ENCODE results near the gene CNDP2.

CNDP2 gene

GRCh38 chr18:74534981-74535649 lies 39.0 kb downstream of the CNDP2 start:
- no peaks in the 10 kb centered on the region for H3F3A ChIP-seq (ENCODE audit: control insufficient read depth, insufficient read depth)
- no peak overlapping the region for H3K4me3 ChIP-seq (ENCODE audit: low read length)
- no peaks in the 10 kb centered on the region for H3K79me2 ChIP-seq (ENCODE audit: control insufficient read depth, low read length)
- no peaks in the 10 kb centered on the region for H3K9me3 ChIP-seq (ENCODE audit: control insufficient read depth, insufficient read depth, low read length)
- H3K4me2 ChIP-seq (ENCODE audit: low read length): no peak overlapping the region
- TF ChIP-seq EZH2phosphoT487 (IDR thresholded peaks at IDR 0.05; ENCODE audit: borderline replicate concordance, low read length): no peak
- TF ChIP-seq CTCF (IDR thresholded peaks at IDR 0.05; ENCODE audit: low read depth, low read length, poor library complexity, severe bottlenecking): no peak
- no peaks in the 10 kb centered on the region for H4K20me1 ChIP-seq (ENCODE audit: control insufficient read depth, insufficient read depth, low read depth, low read length)
- H3K9me2 ChIP-seq (replicated peaks; ENCODE audit: control insufficient read depth, low read length): no peaks in the 10 kb centered on the region
- H3K27ac ChIP-seq (ENCODE audit: low read depth, low read length): no peak overlapping the region
- H3K36me3 ChIP-seq (ENCODE audit: control insufficient read depth, low read length): no peaks in the 10 kb centered on the region
- no peaks in the 10 kb centered on the region for H3K4me1 ChIP-seq (ENCODE audit: control insufficient read depth, low read length)
- H3K27me3 ChIP-seq (ENCODE audit: control insufficient read depth, low read length): no peaks in the 10 kb centered on the region

- TF ChIP-seq CTCF (IDR thresholded peaks at IDR 0.05; ENCODE audit: low read depth, low read length, poor library complexity, severe bottlenecking) (no peak), EZH2phosphoT487 (IDR thresholded peaks at IDR 0.05; ENCODE audit: borderline replicate concordance, low read length) (no peak)
- Histone ChIP-seq H3K36me3 (ENCODE audit: control insufficient read depth, low read length) (no peaks in the 10 kb centered on the region), H4K20me1 (ENCODE audit: control insufficient read depth, insufficient read depth, low read depth, low read length) (no peaks in the 10 kb centered on the region), H3F3A (ENCODE audit: control insufficient read depth, insufficient read depth) (no peaks in the 10 kb centered on the region), H3K9me3 (ENCODE audit: control insufficient read depth, insufficient read depth, low read length) (no peaks in the 10 kb centered on the region), H3K27ac (ENCODE audit: low read depth, low read length) (no peak overlapping the region), H3K79me2 (ENCODE audit: control insufficient read depth, low read length) (no peaks in the 10 kb centered on the region), H3K4me2 (ENCODE audit: low read length) (no peak overlapping the region), H3K4me3 (ENCODE audit: low read length) (no peak overlapping the region), H3K4me1 (ENCODE audit: control insufficient read depth, low read length) (no peaks in the 10 kb centered on the region), H3K9me2 (replicated peaks; ENCODE audit: control insufficient read depth, low read length) (no peaks in the 10 kb centered on the region), H3K27me3 (ENCODE audit: control insufficient read depth, low read length) (no peaks in the 10 kb centered on the region)
Measured at GRCh38 chr18:74539289-74539688, 43.1 kb downstream of the CNDP2 start.

GRCh38 chr18:74540652-74541421 lies 44.7 kb downstream of the CNDP2 start:
- H3K4me2 ChIP-seq (ENCODE audit: low read length): no peak overlapping the region
- no peaks in the 10 kb centered on the region for H3K4me1 ChIP-seq (ENCODE audit: control insufficient read depth, low read length)
- no peaks in the 10 kb centered on the region for H4K20me1 ChIP-seq (ENCODE audit: control insufficient read depth, insufficient read depth, low read depth, low read length)
- H3F3A ChIP-seq (ENCODE audit: control insufficient read depth, insufficient read depth): no peaks in the 10 kb centered on the region
- no peak overlapping the region for H3K27ac ChIP-seq (ENCODE audit: low read depth, low read length)
- H3K79me2 ChIP-seq (ENCODE audit: control insufficient read depth, low read length): no peaks in the 10 kb centered on the region
- no peaks in the 10 kb centered on the region for H3K9me2 ChIP-seq (replicated peaks; ENCODE audit: control insufficient read depth, low read length)
- TF ChIP-seq CTCF (IDR thresholded peaks at IDR 0.05; ENCODE audit: low read depth, low read length, poor library complexity, severe bottlenecking) (no peak), EZH2phosphoT487 (IDR thresholded peaks at IDR 0.05; ENCODE audit: borderline replicate concordance, low read length) (no peak)
- no peaks in the 10 kb centered on the region for H3K27me3 ChIP-seq (ENCODE audit: control insufficient read depth, low read length)
- no peaks in the 10 kb centered on the region for H3K36me3 ChIP-seq (ENCODE audit: control insufficient read depth, low read length)
- no peak overlapping the region for H3K4me3 ChIP-seq (ENCODE audit: low read length)
- no peaks in the 10 kb centered on the region for H3K9me3 ChIP-seq (ENCODE audit: control insufficient read depth, insufficient read depth, low read length)

Measured in DOHH2 (cell line).